Fibroblast of skin of back (primary cell): Measurements from ENCODE around the gene FMN1.
A peak's percentile ranks its signal among the peaks of the same experiment; 100 is the strongest.

Experiments used
- DNase-seq: peaks from one replicate; pipeline ENCODE4 v3.0.0-alpha.2; 2013

The FMN1 gene

GRCh38 chr15:32908872-32909271 lies 285.6 kb downstream of the FMN1 start:
- DNase-seq = no peak

GRCh38 chr15:32908135-32908801 lies 286.2 kb downstream of the FMN1 start:
- DNase-seq = peak; percentile 41

- DNase-seq = peak; percentile 70
These were observed 289.0 kb downstream of the FMN1 start for GRCh38 chr15:32905481-32905880.

GRCh38 chr15:32904448-32904847 lies 290.1 kb downstream of the FMN1 start:
- DNase-seq = no peak

GRCh38 chr15:32903591-32904290 lies 290.8 kb downstream of the FMN1 start:
- peak; percentile 50 for DNase-seq

- no peak for DNase-seq
These were observed 292.5 kb downstream of the FMN1 start for GRCh38 chr15:32901995-32902394.

GRCh38 chr15:32901192-32901591 lies 293.3 kb downstream of the FMN1 start:
- no peak for DNase-seq

- DNase-seq = no peak
These were observed 295.4 kb downstream of the FMN1 start for GRCh38 chr15:32899126-32899596.

- no peak for DNase-seq
These were observed 296.1 kb downstream of the FMN1 start for GRCh38 chr15:32898414-32898813.

- no peak for DNase-seq
These were observed 301.1 kb downstream of the FMN1 start for GRCh38 chr15:32893421-32893820.

- no peak for DNase-seq
These were observed 305.3 kb downstream of the FMN1 start for GRCh38 chr15:32889214-32889613.

GRCh38 chr15:32888221-32888761 lies 306.2 kb downstream of the FMN1 start:
- peak; percentile 59 for DNase-seq

- DNase-seq = no peak
These were observed 307.4 kb downstream of the FMN1 start for GRCh38 chr15:32887090-32887489.

- no peak for DNase-seq
These were observed 308.1 kb downstream of the FMN1 start for GRCh38 chr15:32886459-32886858.

- no peak for DNase-seq
These were observed 308.8 kb downstream of the FMN1 start for GRCh38 chr15:32885713-32886112.

- DNase-seq = peak; percentile 59
These were observed 310.4 kb downstream of the FMN1 start for GRCh38 chr15:32884146-32884545.

- DNase-seq = no peak
These were observed 311.6 kb downstream of the FMN1 start for GRCh38 chr15:32882955-32883354.

GRCh38 chr15:32881528-32881927 lies 313.0 kb downstream of the FMN1 start:
- DNase-seq = no peak

- no peak for DNase-seq
These were observed 313.9 kb downstream of the FMN1 start for GRCh38 chr15:32880642-32881041.

GRCh38 chr15:32879980-32880379 lies 314.5 kb downstream of the FMN1 start:
- no peak for DNase-seq

- DNase-seq = no peak
These were observed 315.4 kb downstream of the FMN1 start for GRCh38 chr15:32878869-32879805.

GRCh38 chr15:32878342-32878741 lies 316.2 kb downstream of the FMN1 start:
- no peak for DNase-seq
